ENCODE results near the gene SUMO3. TPM values are rescaled to one million over a fixed set of nuclear protein-coding genes. Genes with fewer than 3 reads are reported as not detected.

Gene SUMO3
- total RNA-seq, 1 donor from 2014 or later, result 66.5 TPM

DNA sequence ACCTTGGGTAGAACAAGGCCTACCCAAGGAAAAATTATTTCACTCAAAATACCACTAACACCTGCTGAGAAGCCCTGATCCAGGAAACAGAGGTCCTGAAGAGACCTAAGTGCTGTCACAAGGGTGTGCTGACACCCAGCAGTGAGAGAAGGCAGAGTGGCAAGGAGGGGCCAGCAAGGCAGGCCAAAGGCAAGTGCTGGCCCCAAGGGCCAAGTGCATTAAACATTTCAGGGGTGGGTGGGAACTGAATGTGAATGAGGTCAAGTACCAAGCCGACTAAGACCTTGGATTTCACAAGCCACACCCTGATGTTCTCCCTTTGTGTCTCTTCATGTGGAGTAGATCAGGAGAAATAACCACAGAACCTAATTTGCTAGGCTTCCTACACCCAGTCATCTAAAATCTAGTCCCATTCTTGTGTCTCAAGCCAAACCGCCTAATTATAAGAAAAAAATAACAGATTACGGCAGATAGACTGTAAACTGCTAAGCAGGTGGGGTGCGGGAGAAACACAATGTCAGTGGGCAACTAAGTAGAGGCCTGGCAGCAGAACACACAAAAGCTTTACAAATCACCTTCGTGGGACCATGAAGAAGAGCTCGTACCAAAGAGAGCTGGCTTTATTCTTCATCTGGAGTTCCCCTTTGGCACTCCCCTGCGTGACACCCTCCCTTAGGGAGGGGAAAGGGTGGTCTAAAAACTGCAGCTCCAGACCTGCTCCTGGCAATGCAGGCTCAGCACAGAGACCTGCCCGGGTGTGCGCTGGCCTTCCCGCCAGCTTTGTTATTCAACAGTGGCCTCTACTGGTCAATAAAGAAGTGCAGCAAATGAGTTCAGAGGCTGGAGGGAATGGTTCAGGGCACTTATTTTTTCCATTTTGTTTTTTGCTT lies 24.9 kb downstream of the SUMO3 start:
- DNase-seq, result peak; percentile 71
- ATAC-seq (ENCODE audit: poor library complexity), result peak; percentile 93
- intact Hi-C loops (cut with DNase I), result loop anchor here (10.0 kb wide), 1 partner anchor 278 kb away; no protein-coding TSS in a partner anchor

- no peak for ATAC-seq (ENCODE audit: poor library complexity)
- intact Hi-C loops (cut with DNase I), result loop anchor here (10.0 kb wide), 1 partner anchor 277 kb away; no protein-coding TSS in a partner anchor
- DNase-seq, result no peak
These were observed 25.9 kb downstream of the SUMO3 start for GRCh38 chr21:44791993-44792392.

GRCh38 chr21:44791246-44791645 lies 26.6 kb downstream of the SUMO3 start:
- intact Hi-C loops (cut with DNase I), result loop anchor here (10.0 kb wide), 1 partner anchor 276 kb away; no protein-coding TSS in a partner anchor
- DNase-seq (no peak), ATAC-seq (ENCODE audit: poor library complexity) (no peak)

DNA sequence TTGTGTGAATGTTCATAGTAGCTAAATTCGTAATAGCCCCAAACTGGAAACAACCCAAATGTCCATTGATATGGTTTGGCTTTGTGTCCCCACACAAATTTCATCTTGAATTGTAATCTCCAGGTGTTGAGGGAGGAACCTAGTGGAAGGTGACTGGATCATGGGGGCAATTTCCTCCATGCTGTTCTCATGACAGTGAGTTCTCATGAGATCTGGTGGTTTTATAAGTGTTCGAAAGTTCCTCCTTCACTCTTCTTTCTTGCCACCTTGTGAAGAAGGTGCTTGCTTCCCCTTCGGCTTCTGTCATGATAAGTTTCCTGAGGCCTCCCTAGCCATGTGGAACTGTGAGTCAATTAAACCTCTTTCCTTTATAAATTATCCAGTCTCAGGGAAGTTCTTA lies 27.5 kb downstream of the SUMO3 start:
- intact Hi-C loops (cut with DNase I), result loop anchor here (10.0 kb wide), 1 partner anchor 276 kb away; no protein-coding TSS in a partner anchor
- no peak for ATAC-seq (ENCODE audit: poor library complexity)
- DNase-seq, result no peak

GRCh38 chr21:44789880-44790279 lies 28.0 kb downstream of the SUMO3 start:
- DNase-seq (no peak), ATAC-seq (ENCODE audit: poor library complexity) (no peak)
- intact Hi-C loops (cut with DNase I), result loop anchor here (10.0 kb wide), 1 partner anchor 275 kb away; no protein-coding TSS in a partner anchor

GRCh38 chr21:44785620-44786335 lies 32.1 kb downstream of the SUMO3 start:
- intact Hi-C loops (cut with DNase I), result no loop called here
- no peak for DNase-seq
- ATAC-seq (ENCODE audit: poor library complexity), result no peak

DNA sequence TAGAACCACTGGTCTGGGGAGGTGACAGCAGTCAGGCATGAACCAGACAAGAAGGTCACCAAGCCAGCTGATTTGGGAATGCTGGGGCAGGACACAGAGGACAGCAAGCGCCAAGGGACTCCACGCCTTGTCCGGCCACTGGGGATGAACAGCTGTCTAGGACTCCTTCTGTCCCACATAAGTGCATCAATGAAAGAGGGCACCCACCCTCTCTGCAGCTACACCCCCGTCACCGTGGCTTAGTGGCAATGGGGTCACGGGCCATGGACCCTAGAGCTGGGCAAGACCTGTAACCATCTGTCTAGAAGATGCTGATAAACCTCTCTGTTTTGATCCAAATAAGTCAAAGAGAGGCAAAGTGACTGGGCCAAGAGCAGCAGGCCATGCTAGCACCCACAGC lies 33.1 kb downstream of the SUMO3 start:
- intact Hi-C loops (cut with DNase I), result no loop called here
- no peak for ATAC-seq (ENCODE audit: poor library complexity)
- no peak for DNase-seq

GRCh38 chr21:44783020-44783696 lies 34.7 kb downstream of the SUMO3 start:
- ATAC-seq (ENCODE audit: poor library complexity) (no peak), DNase-seq (no peak)
- intact Hi-C loops (cut with DNase I), result no loop called here

DNA sequence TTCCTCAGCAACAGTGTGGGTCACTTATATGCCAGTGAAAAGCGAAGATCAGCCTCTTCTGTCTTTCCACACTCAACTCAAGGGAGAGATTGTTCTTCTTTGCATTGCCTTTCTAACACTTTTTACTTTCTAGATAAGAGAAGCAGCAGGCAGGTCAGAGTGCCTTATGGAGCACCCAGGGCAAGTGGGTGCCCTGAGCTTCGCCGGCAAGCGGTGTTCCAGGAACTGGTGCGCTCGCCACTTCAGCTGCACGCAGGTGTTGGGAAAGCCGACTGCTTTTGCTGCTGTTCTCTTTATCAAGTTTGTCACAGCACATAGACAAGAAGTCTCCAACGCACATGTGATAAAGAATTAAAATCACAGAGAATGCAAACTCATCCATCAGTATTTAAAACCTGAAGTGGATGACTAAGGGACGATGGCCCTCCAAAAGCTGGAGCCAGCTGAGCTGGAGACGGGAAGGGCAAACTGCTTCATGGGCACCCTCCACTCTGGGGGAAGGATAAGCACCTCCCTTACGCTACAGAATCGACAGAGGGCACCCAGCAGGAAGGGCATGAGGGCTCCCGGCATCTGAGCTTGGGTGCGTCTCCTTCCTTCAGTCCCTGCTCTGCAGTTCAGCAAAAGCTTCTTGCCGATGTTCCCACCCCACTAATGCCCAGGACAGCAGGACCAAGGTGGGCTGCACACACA lies 36.9 kb downstream of the SUMO3 start:
- intact Hi-C loops (cut with DNase I), result no loop called here

GRCh38 chr21:44780137-44780502 lies 37.7 kb downstream of the SUMO3 start:
- ATAC-seq (ENCODE audit: poor library complexity), result no peak
- intact Hi-C loops (cut with DNase I), result no loop called here
- DNase-seq, result no peak

More for the DNA sequence above, 36.9 kb downstream of the SUMO3 start:
- no peak for ATAC-seq (ENCODE audit: poor library complexity)
- no peak for DNase-seq

- no peak for ATAC-seq (ENCODE audit: poor library complexity)
These were observed 38.3 kb downstream of the SUMO3 start for GRCh38 chr21:44779417-44780136.

GRCh38 chr21:44778983-44779382 lies 38.9 kb downstream of the SUMO3 start:
- ATAC-seq (ENCODE audit: poor library complexity), result no peak
- no peak for DNase-seq
- intact Hi-C loops (cut with DNase I), result no loop called here

More at GRCh38 chr21:44779417-44780136, 38.3 kb downstream of the SUMO3 start:
- intact Hi-C loops (cut with DNase I), result no loop called here
- DNase-seq, result no peak

GRCh38 chr21:44778499-44778911 lies 39.4 kb downstream of the SUMO3 start:
- DNase-seq, result no peak
- intact Hi-C loops (cut with DNase I), result no loop called here
- no peak for ATAC-seq (ENCODE audit: poor library complexity)

DNA sequence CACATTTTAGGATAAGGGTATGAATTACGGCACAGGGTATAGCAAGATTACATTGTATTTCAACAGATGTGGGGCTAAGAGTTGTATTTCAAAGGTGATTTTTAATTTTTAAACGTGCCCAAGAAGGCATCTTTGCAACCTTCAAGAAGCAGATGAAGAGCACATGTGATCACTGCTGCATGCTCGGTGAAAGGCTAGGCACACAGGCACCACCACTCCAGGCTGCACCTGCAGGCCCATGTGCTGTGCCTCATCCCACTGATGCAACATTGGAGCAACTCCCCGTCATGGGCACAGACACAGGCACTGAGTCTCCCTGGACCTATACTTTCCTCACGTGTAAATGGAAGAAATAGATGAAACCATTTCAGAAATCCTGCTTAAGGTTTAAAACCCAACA lies 39.8 kb downstream of the SUMO3 start:
- intact Hi-C loops (cut with DNase I), result no loop called here
- no peak for DNase-seq
- no peak for ATAC-seq (ENCODE audit: poor library complexity)

GRCh38 chr21:44774972-44775371 lies 42.9 kb downstream of the SUMO3 start:
- intact Hi-C loops (cut with DNase I), result no loop called here
- no peak for DNase-seq
- no peak for ATAC-seq (ENCODE audit: poor library complexity)

DNA sequence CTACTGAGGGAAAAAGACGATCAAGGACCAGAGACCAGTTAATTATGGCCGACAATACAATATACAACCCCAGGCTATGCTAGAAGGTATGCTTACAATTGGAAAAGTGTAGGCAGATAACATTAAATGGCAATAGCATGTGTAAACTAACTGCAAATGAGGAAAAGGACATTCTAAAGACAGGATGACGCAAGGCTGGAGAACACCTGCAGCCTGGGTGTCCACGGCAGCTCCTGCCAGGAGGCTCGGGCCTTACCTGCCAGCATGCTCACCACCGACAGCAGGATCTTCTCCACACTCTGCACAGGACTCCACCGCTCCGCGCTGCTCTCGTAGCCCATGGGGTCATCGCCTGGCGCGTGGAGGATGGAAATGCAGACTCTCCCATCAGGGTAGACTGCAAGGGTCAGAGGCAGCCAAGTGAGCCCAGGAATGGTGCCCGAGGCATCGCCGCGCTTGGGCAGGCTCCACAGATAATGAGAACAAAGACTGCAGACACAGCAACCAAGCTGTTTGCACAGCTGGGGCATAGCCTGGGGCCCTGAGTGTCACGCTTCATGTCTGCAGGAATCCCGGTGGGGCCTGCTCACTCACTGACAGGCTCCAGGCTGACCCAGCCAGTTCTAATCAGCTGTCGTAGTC lies 44.5 kb downstream of the SUMO3 start:
- intact Hi-C loops (cut with DNase I), result no loop called here
- ATAC-seq (ENCODE audit: poor library complexity) (no peak), DNase-seq (no peak)

GRCh38 chr21:44771896-44772525 lies 45.9 kb downstream of the SUMO3 start:
- DNase-seq (no peak), ATAC-seq (ENCODE audit: poor library complexity) (no peak)

More at GRCh38 chr21:44771896-44772525, 45.9 kb downstream of the SUMO3 start:
- intact Hi-C loops (cut with DNase I), result no loop called here
